Measurements from ENCODE around the gene NAGK. TPM values are rescaled to one million over a fixed set of nuclear protein-coding genes. Genes with fewer than 3 reads are reported as not detected.
"Not testable (repeated sequence)": the region's sequence is repeated elsewhere in the genome, so short reads cannot be mapped to it uniquely, and the experiment has no call there.

Gene NAGK
- 475 TPM for total RNA-seq (2013)
- polyA plus RNA-seq (100 to 1,000 TPM; 546 to 789 (median 690) TPM), polyA minus RNA-seq (334 and 504 TPM in 2 replicates), total RNA-seq (28.5 to 127 (median 85.2) reads per million in 11 experiments)

- DNase-seq: peak; percentile 94 to 97 (median 96)
- Histone ChIP-seq H3K4me1 (ENCODE audit: control insufficient read depth in 1 of 2, insufficient read depth in 2 of 2, low read length in 2 of 2) (peaks cover 89 to 94% of the 10 kb centered on the region in 2 donors), H3K27ac (ENCODE audit: low read depth in 1 of 2, low read length in 2 of 2) (peak within 1 kb of the TSS; percentile 96 to 97), H3K36me3 (replicated peaks in 1 of 2; ENCODE audit: control insufficient read depth in 1 of 2, insufficient read depth in 2 of 2, low read length in 2 of 2) (peaks cover 13 to 24% of the 10 kb centered on the region in 2 donors), H3K4me3 (replicated peaks in 1 of 3; ENCODE audit: low read depth in 2 of 3, low read length in 3 of 3) (peak within 1 kb of the TSS; percentile 93 to 100 (median 97)), H3K9me3 (replicated peaks in 1 of 2; ENCODE audit: control insufficient read depth in 1 of 2, insufficient read depth in 1 of 2, low read length in 2 of 2) (no peaks in the 10 kb centered on the region), H3K27me3 (ENCODE audit: control insufficient read depth in 2 of 2, insufficient read depth in 2 of 2, low read length in 2 of 2) (no peaks in the 10 kb centered on the region), H3K79me2 (ENCODE audit: insufficient read depth, low read length) (peaks cover 71% of the 10 kb centered on the region), H4K20me1 (ENCODE audit: insufficient read depth, low read length) (peaks cover 16% of the 10 kb centered on the region), H3K9ac (ENCODE audit: insufficient read depth, low read length, poor library complexity, severe bottlenecking) (peak within 1 kb of the TSS; percentile 75), H3K4me2 (replicated peaks; ENCODE audit: extremely low read depth, low read length, poor library complexity, severe bottlenecking) (peak within 1 kb of the TSS; percentile 100), H2AFZ (ENCODE audit: insufficient read depth, low read depth, low read length, poor library complexity, severe bottlenecking) (peak within 1 kb of the TSS; percentile 66)
- Mint-ChIP-seq H3K27me3 (ENCODE audit: low read depth in 3 of 3) (peaks cover 0 to 1% (median 0%) of the 10 kb centered on the region in 3 donors), H3K27ac (peak within 1 kb of the TSS; percentile 96 to 100 (median 99)), H3K9me3 (peaks cover 0 to 1% (median 0%) of the 10 kb centered on the region in 7 donors), H3K36me3 (peaks cover 34% of the 10 kb centered on the region in 2 donors), H3K4me1 (peaks cover 85% of the 10 kb centered on the region), H3K4me3 (peak within 1 kb of the TSS; percentile 89 to 93)
- WGBS (ENCODE audit: insufficient coverage): under 1% methylated on average over 58 of the region's 66 CpGs
- TF ChIP-seq CTCF (IDR thresholded peaks at IDR 0.05): no peak
- intact Hi-C loops (cut with micrococcal nuclease): no loop called here
These were observed at the start of gene NAGK for GRCh38 chr2:71068218-71069035. TSS of gene NAGK (plus strand) at chr2:71068648. CDS start at chr2:71068684, 36 bp downstream.

GRCh38 chr2:71019989-71020388, 48.5 kb upstream of the NAGK start:
- H3K27ac ChIP-seq (ENCODE audit: low read depth in 1 of 2, low read length in 2 of 2); H3K27me3 ChIP-seq (ENCODE audit: control insufficient read depth in 2 of 2, insufficient read depth in 2 of 2, low read length in 2 of 2); H3K4me3 Mint-ChIP-seq; H3K9ac ChIP-seq (ENCODE audit: insufficient read depth, low read length, poor library complexity, severe bottlenecking); DNase-seq; H3K27ac Mint-ChIP-seq; intact Hi-C loops (cut with micrococcal nuclease); H4K20me1 ChIP-seq (ENCODE audit: insufficient read depth, low read length); H3K9me3 Mint-ChIP-seq; H3K36me3 Mint-ChIP-seq; H3K4me3 ChIP-seq (replicated peaks in 1 of 3; ENCODE audit: low read depth in 2 of 3, low read length in 3 of 3); H3K4me1 Mint-ChIP-seq; H3K27me3 Mint-ChIP-seq (ENCODE audit: low read depth in 3 of 3); H3K4me2 ChIP-seq (replicated peaks; ENCODE audit: extremely low read depth, low read length, poor library complexity, severe bottlenecking); H3K4me1 ChIP-seq (ENCODE audit: control insufficient read depth in 1 of 2, insufficient read depth in 2 of 2, low read length in 2 of 2); H2AFZ ChIP-seq (ENCODE audit: insufficient read depth, low read depth, low read length, poor library complexity, severe bottlenecking); H3K36me3 ChIP-seq (replicated peaks in 1 of 2; ENCODE audit: control insufficient read depth in 1 of 2, insufficient read depth in 2 of 2, low read length in 2 of 2); H3K79me2 ChIP-seq (ENCODE audit: insufficient read depth, low read length): not testable (repeated sequence)
- WGBS (ENCODE audit: insufficient coverage): no CpG with 5 or more reads among the region's 6 CpGs
- H3K9me3 ChIP-seq (replicated peaks in 1 of 2; ENCODE audit: control insufficient read depth in 1 of 2, insufficient read depth in 1 of 2, low read length in 2 of 2): peaks cover 0 to 14% of the 10 kb centered on the region in 2 donors

- H3K9ac ChIP-seq (ENCODE audit: insufficient read depth, low read length, poor library complexity, severe bottlenecking); H4K20me1 ChIP-seq (ENCODE audit: insufficient read depth, low read length); H3K27me3 Mint-ChIP-seq (ENCODE audit: low read depth in 3 of 3); H3K9me3 ChIP-seq (replicated peaks in 1 of 2; ENCODE audit: control insufficient read depth in 1 of 2, insufficient read depth in 1 of 2, low read length in 2 of 2); H3K36me3 Mint-ChIP-seq; H3K4me1 Mint-ChIP-seq; H3K27ac ChIP-seq (ENCODE audit: low read depth in 1 of 2, low read length in 2 of 2); H3K79me2 ChIP-seq (ENCODE audit: insufficient read depth, low read length); H3K27me3 ChIP-seq (ENCODE audit: control insufficient read depth in 2 of 2, insufficient read depth in 2 of 2, low read length in 2 of 2); H3K4me3 ChIP-seq (replicated peaks in 1 of 3; ENCODE audit: low read depth in 2 of 3, low read length in 3 of 3); DNase-seq; H3K36me3 ChIP-seq (replicated peaks in 1 of 2; ENCODE audit: control insufficient read depth in 1 of 2, insufficient read depth in 2 of 2, low read length in 2 of 2); H3K4me1 ChIP-seq (ENCODE audit: control insufficient read depth in 1 of 2, insufficient read depth in 2 of 2, low read length in 2 of 2); intact Hi-C loops (cut with micrococcal nuclease); H3K9me3 Mint-ChIP-seq; H3K4me3 Mint-ChIP-seq; H3K4me2 ChIP-seq (replicated peaks; ENCODE audit: extremely low read depth, low read length, poor library complexity, severe bottlenecking); H2AFZ ChIP-seq (ENCODE audit: insufficient read depth, low read depth, low read length, poor library complexity, severe bottlenecking): not testable (repeated sequence)
- WGBS (ENCODE audit: insufficient coverage): 89% methylated on average over 7 of the region's 14 CpGs
- peak overlapping the region in 2 of 7 donors; percentile 57 to 66 for H3K27ac Mint-ChIP-seq
These were observed 47.1 kb upstream of the NAGK start for GRCh38 chr2:71021394-71021793.
